ENCODE data around the gene EPB41L1.

Gene EPB41L1

GRCh38 chr20:36120241-36120640, 34.3 kb upstream of the EPB41L1 start:
- Histone ChIP-seq H3K4me3 (ENCODE audit: low read length) (no peak overlapping the region), H3K4ac (ENCODE audit: low read depth, low read length) (no peak overlapping the region), H3K23ac (ENCODE audit: low read length) (no peak overlapping the region), H2BK5ac (ENCODE audit: low read length) (no peak overlapping the region), H3K18ac (ENCODE audit: low read length) (no peak overlapping the region), H3K27ac (ENCODE audit: low read depth, low read length) (no peak overlapping the region), H3K79me2 (ENCODE audit: control insufficient read depth, insufficient read depth, low read length) (no peaks in the 10 kb centered on the region), H2BK15ac (replicated peaks; ENCODE audit: low read depth) (no peak overlapping the region), H3K79me1 (ENCODE audit: low read length) (no peaks in the 10 kb centered on the region), H4K5ac (ENCODE audit: low read length) (no peak overlapping the region), H3K56ac (ENCODE audit: low read length) (no peak overlapping the region), H3K4me2 (ENCODE audit: low read length) (no peak overlapping the region), H2AK5ac (ENCODE audit: low read length) (no peak overlapping the region), H3K9ac (ENCODE audit: low read length) (no peak overlapping the region), H2BK120ac (ENCODE audit: low read depth, low read length) (no peak overlapping the region), H3K36me3 (ENCODE audit: control insufficient read depth, insufficient read depth, low read length) (no peaks in the 10 kb centered on the region), H3K4me1 (ENCODE audit: control insufficient read depth, low read depth, low read length) (no peaks in the 10 kb centered on the region), H3K27me3 (ENCODE audit: insufficient read depth, low read length, poor library complexity) (no peaks in the 10 kb centered on the region), H4K8ac (ENCODE audit: low read depth, low read length) (no peak overlapping the region)
- no CpG with 5 or more reads among the region's 6 CpGs for WGBS (ENCODE audit: extremely low coverage, insufficient coverage, low lambda C conversion rate)
- no peak for DNase-seq

DNA sequence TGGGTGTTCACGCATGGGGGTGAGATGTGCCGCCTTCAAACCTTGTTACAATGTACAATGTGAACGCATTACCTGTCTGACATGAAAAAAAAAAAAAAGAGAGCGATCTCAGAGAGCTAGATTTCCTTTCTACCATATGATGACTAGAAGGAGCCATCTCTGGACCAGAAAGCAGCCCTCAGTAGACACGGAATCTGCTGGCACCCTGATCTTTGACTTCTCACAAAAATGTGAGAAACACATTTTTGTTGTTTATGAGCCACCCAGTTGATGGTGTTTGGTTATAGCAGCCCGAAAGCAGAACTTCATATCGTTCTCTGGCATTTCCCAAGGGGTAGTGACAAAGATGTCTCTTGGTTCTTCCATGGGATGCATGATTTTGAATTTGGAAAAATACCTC, 33.5 kb upstream of the EPB41L1 start:
- no peak for DNase-seq
- Histone ChIP-seq H3K9ac (ENCODE audit: low read length) (no peak overlapping the region), H2BK120ac (ENCODE audit: low read depth, low read length) (no peak overlapping the region)

DNA sequence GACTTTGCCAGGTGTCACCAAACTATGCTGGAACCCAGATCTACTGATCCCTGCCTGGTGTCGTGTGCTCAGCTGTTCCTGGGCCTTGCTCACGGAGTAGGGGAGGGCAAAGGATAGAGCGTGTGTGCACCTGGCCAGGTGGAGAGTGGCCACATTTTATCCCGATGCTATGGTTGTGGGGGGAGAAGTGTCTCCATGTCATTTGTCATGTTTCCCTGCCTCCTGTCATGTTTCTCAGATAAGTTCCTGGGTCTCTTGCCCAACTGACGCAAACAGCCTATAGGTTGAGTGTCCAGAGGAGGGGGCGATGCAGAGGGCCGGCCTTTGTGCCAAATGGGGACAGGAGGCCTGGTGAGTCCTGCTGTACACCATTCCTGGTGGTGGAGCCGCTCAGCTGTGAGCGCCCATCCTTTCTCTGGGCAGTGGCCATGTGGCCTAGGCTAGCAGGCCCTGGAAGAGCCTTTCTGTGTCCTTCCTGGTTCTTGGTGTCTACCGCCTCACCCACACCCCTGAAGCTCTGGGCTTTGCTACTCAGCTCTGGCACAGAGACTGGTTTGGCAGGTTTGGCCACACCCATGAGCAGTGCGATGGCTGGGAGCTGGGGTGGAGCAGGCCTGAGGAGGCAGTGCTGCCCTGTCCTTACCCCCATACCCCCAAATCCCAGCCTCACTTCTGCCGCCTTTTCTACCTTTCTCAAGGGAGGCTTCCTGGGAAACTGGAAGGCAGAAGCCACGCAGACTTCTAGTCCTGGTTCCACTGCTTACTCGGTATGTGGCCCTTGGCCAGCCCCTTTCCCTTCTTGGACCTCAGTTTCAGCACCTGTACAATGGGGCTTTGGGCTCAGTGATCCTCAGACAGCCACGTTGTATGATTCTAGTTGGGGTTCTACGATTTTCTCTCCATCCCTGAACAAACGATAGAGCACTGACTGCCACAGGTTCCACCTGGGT, 32.3 kb upstream of the EPB41L1 start:
- no CpG with 5 or more reads among the region's 17 CpGs for whole genome bisulfite sequencing (ENCODE audit: extremely low coverage, insufficient coverage, low lambda C conversion rate)
- no peak overlapping the region for H3K27ac ChIP-seq (ENCODE audit: low read depth, low read length)

More for the DNA sequence above, 33.5 kb upstream of the EPB41L1 start:
- Histone ChIP-seq H3K27ac (ENCODE audit: low read depth, low read length) (no peak overlapping the region), H3K56ac (ENCODE audit: low read length) (no peak overlapping the region), H2BK5ac (ENCODE audit: low read length) (no peak overlapping the region), H3K4ac (ENCODE audit: low read depth, low read length) (no peak overlapping the region), H3K79me1 (ENCODE audit: low read length) (no peaks in the 10 kb centered on the region), H3K4me1 (ENCODE audit: control insufficient read depth, low read depth, low read length) (no peaks in the 10 kb centered on the region), H3K23ac (ENCODE audit: low read length) (no peak overlapping the region), H3K79me2 (ENCODE audit: control insufficient read depth, insufficient read depth, low read length) (no peaks in the 10 kb centered on the region), H3K18ac (ENCODE audit: low read length) (no peak overlapping the region), H3K36me3 (ENCODE audit: control insufficient read depth, insufficient read depth, low read length) (no peaks in the 10 kb centered on the region), H3K4me2 (ENCODE audit: low read length) (no peak overlapping the region), H3K4me3 (ENCODE audit: low read length) (no peak overlapping the region), H2AK5ac (ENCODE audit: low read length) (no peak overlapping the region), H3K27me3 (ENCODE audit: insufficient read depth, low read length, poor library complexity) (no peaks in the 10 kb centered on the region), H2BK15ac (replicated peaks; ENCODE audit: low read depth) (no peak overlapping the region), H4K5ac (ENCODE audit: low read length) (no peak overlapping the region), H4K8ac (ENCODE audit: low read depth, low read length) (no peak overlapping the region)
- no CpG with 5 or more reads among the region's 7 CpGs for WGBS (ENCODE audit: extremely low coverage, insufficient coverage, low lambda C conversion rate)

DNA sequence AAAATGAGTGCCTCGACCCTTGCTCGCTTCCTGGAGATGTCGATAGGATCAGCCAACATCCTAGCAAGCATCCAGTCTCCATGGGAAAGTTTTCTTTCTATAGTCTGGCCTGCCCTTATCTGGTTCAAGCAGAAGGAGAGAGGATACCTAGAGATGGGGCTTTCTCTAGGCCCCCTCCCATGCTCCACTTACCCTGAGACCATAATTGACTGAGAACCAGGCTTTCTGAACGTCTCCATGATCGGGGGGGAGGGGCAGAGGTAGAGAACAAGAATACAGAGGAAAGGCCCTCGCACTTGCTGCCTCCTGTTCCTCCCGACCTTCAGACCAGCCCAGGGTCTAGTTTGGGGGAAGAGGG, 31.6 kb upstream of the EPB41L1 start:
- H4K8ac ChIP-seq (ENCODE audit: low read depth, low read length) = no peak overlapping the region
- H2BK120ac ChIP-seq (ENCODE audit: low read depth, low read length) = no peak overlapping the region
- no peak overlapping the region for H3K23ac ChIP-seq (ENCODE audit: low read length)
- no peaks in the 10 kb centered on the region for H3K36me3 ChIP-seq (ENCODE audit: control insufficient read depth, insufficient read depth, low read length)
- H3K56ac ChIP-seq (ENCODE audit: low read length) = no peak overlapping the region
- H2BK5ac ChIP-seq (ENCODE audit: low read length) = no peak overlapping the region
- H2BK15ac ChIP-seq (replicated peaks; ENCODE audit: low read depth) = no peak overlapping the region
- no peak overlapping the region for H4K5ac ChIP-seq (ENCODE audit: low read length)
- H3K4me3 ChIP-seq (ENCODE audit: low read length) = no peak overlapping the region
- no CpG with 5 or more reads among the region's 7 CpGs for WGBS (ENCODE audit: extremely low coverage, insufficient coverage, low lambda C conversion rate)
- H3K4ac ChIP-seq (ENCODE audit: low read depth, low read length) = no peak overlapping the region
- no peak overlapping the region for H3K9ac ChIP-seq (ENCODE audit: low read length)
- no peaks in the 10 kb centered on the region for H3K79me2 ChIP-seq (ENCODE audit: control insufficient read depth, insufficient read depth, low read length)
- H3K27ac ChIP-seq (ENCODE audit: low read depth, low read length) = no peak overlapping the region
- H3K27me3 ChIP-seq (ENCODE audit: insufficient read depth, low read length, poor library complexity) = no peaks in the 10 kb centered on the region
- no peak overlapping the region for H2AK5ac ChIP-seq (ENCODE audit: low read length)
- H3K79me1 ChIP-seq (ENCODE audit: low read length) = no peaks in the 10 kb centered on the region
- H3K4me2 ChIP-seq (ENCODE audit: low read length) = no peak overlapping the region
- no peak for DNase-seq
- H3K4me1 ChIP-seq (ENCODE audit: control insufficient read depth, low read depth, low read length) = no peaks in the 10 kb centered on the region
- H3K18ac ChIP-seq (ENCODE audit: low read length) = no peak overlapping the region

More for the DNA sequence above, 32.3 kb upstream of the EPB41L1 start:
- H3K18ac ChIP-seq (ENCODE audit: low read length) = no peak overlapping the region
- H3K27me3 ChIP-seq (ENCODE audit: insufficient read depth, low read length, poor library complexity) = no peaks in the 10 kb centered on the region
- no peak overlapping the region for H3K56ac ChIP-seq (ENCODE audit: low read length)
- no peaks in the 10 kb centered on the region for H3K4me1 ChIP-seq (ENCODE audit: control insufficient read depth, low read depth, low read length)
- no peak overlapping the region for H3K4me2 ChIP-seq (ENCODE audit: low read length)
- no peak overlapping the region for H2BK5ac ChIP-seq (ENCODE audit: low read length)
- H3K4ac ChIP-seq (ENCODE audit: low read depth, low read length) = no peak overlapping the region
- H3K9ac ChIP-seq (ENCODE audit: low read length) = no peak overlapping the region
- no peaks in the 10 kb centered on the region for H3K79me1 ChIP-seq (ENCODE audit: low read length)
- no peak overlapping the region for H2BK120ac ChIP-seq (ENCODE audit: low read depth, low read length)
- peak; percentile 29 for DNase-seq
- no peak overlapping the region for H4K5ac ChIP-seq (ENCODE audit: low read length)
- H3K36me3 ChIP-seq (ENCODE audit: control insufficient read depth, insufficient read depth, low read length) = no peaks in the 10 kb centered on the region
- H4K8ac ChIP-seq (ENCODE audit: low read depth, low read length) = no peak overlapping the region
- H3K4me3 ChIP-seq (ENCODE audit: low read length) = no peak overlapping the region
- H2BK15ac ChIP-seq (replicated peaks; ENCODE audit: low read depth) = no peak overlapping the region
- H3K79me2 ChIP-seq (ENCODE audit: control insufficient read depth, insufficient read depth, low read length) = no peaks in the 10 kb centered on the region
- no peak overlapping the region for H2AK5ac ChIP-seq (ENCODE audit: low read length)
- H3K23ac ChIP-seq (ENCODE audit: low read length) = no peak overlapping the region

- Histone ChIP-seq H2AK5ac (ENCODE audit: low read length) (no peak overlapping the region), H4K8ac (ENCODE audit: low read depth, low read length) (no peak overlapping the region), H3K36me3 (ENCODE audit: control insufficient read depth, insufficient read depth, low read length) (no peaks in the 10 kb centered on the region), H2BK120ac (ENCODE audit: low read depth, low read length) (no peak overlapping the region), H3K23ac (ENCODE audit: low read length) (no peak overlapping the region), H3K4me3 (ENCODE audit: low read length) (no peak overlapping the region), H3K27ac (ENCODE audit: low read depth, low read length) (no peak overlapping the region), H3K56ac (ENCODE audit: low read length) (no peak overlapping the region), H3K79me2 (ENCODE audit: control insufficient read depth, insufficient read depth, low read length) (no peaks in the 10 kb centered on the region), H4K5ac (ENCODE audit: low read length) (no peak overlapping the region), H3K79me1 (ENCODE audit: low read length) (no peaks in the 10 kb centered on the region), H3K18ac (ENCODE audit: low read length) (no peak overlapping the region), H3K4ac (ENCODE audit: low read depth, low read length) (no peak overlapping the region), H3K4me1 (ENCODE audit: control insufficient read depth, low read depth, low read length) (no peaks in the 10 kb centered on the region), H3K4me2 (ENCODE audit: low read length) (no peak overlapping the region), H3K27me3 (ENCODE audit: insufficient read depth, low read length, poor library complexity) (no peaks in the 10 kb centered on the region), H2BK5ac (ENCODE audit: low read length) (no peak overlapping the region), H3K9ac (ENCODE audit: low read length) (no peak overlapping the region), H2BK15ac (replicated peaks; ENCODE audit: low read depth) (no peak overlapping the region)
- WGBS (ENCODE audit: extremely low coverage, insufficient coverage, low lambda C conversion rate) = no CpG with 5 or more reads among the region's 3 CpGs
- no peak for DNase-seq
These were observed 29.4 kb upstream of the EPB41L1 start for GRCh38 chr20:36125097-36125496.

Data from mesendoderm (in vitro differentiated cells).